Measurements from ENCODE around the gene DRC7.

GRCh38 chr16:57660715-57661463, 33.7 kb upstream of the DRC7 start:
- TF ChIP-seq FOXM1 (IDR thresholded peaks at IDR 0.05; ENCODE audit: borderline replicate concordance) (no peak), CTBP1 (IDR thresholded peaks at IDR 0.05; ENCODE audit: borderline replicate concordance) (no peak)
